H9 (cell line): ENCODE measurements around the gene BAHD1. TPM values are rescaled to one million over a fixed set of nuclear protein-coding genes. Genes with fewer than 3 reads are reported as not detected.

Experiments used
- DNase-seq: peaks from one replicate; pipeline ENCODE4 v3.0.0-alpha.2; 2017
- H2AFZ ChIP-seq: one replicate; pipeline ENCODE4 v1.6.1; 2013; ENCODE audit warnings: mild to moderate bottlenecking, low read length, control low read depth, moderate library complexity
- H2AK5ac ChIP-seq: 2 replicates; pipeline ENCODE4 v1.6.1; 2013; ENCODE audit warnings: low read length, control low read depth, mixed read lengths; ENCODE audit not compliant: insufficient read length
- H2BK120ac ChIP-seq: one replicate; pipeline ENCODE4 v1.6.1; 2013; ENCODE audit warnings: low read depth, mild to moderate bottlenecking, low read length, control low read depth, inconsistent platforms; ENCODE audit not compliant: poor library complexity, severe bottlenecking
- H2BK12ac ChIP-seq: 2 replicates; pipeline ENCODE4 v1.6.1; 2013; ENCODE audit warnings: low read length, control low read depth, mixed read lengths, low read depth; ENCODE audit not compliant: insufficient read length
- H2BK15ac ChIP-seq: 2 replicates; pipeline ENCODE4 v1.6.1; 2013; ENCODE audit warnings: low read depth, low read length, control low read depth
- H2BK20ac ChIP-seq: one replicate; pipeline ENCODE4 v1.6.1; 2013; ENCODE audit warnings: low read depth, mild to moderate bottlenecking, low read length, control low read depth, inconsistent platforms; ENCODE audit not compliant: poor library complexity, severe bottlenecking
- H2BK5ac ChIP-seq: 2 replicates; pipeline ENCODE4 v1.6.1; 2013; ENCODE audit warnings: low read length, control low read depth, mixed read lengths; ENCODE audit not compliant: insufficient read length
- H3K14ac ChIP-seq: 2 replicates; pipeline ENCODE4 v1.6.1; 2013; ENCODE audit warnings: low read length, control low read depth; ENCODE audit not compliant: insufficient read depth
- H3K18ac ChIP-seq: 2 replicates; pipeline ENCODE4 v1.6.1; 2013; ENCODE audit warnings: low read depth, mild to moderate bottlenecking, mixed read lengths, low read length, control low read depth; ENCODE audit not compliant: insufficient read length
- H3K23ac ChIP-seq: 2 replicates; pipeline ENCODE4 v1.6.1; 2013; ENCODE audit warnings: low read length, control low read depth, mixed read lengths, low read depth; ENCODE audit not compliant: insufficient read length
- H3K23me2 ChIP-seq: 2 replicates; pipeline ENCODE4 v1.6.1; 2013; ENCODE audit warnings: low read depth, mild to moderate bottlenecking, mixed read lengths, low read length, control low read depth; ENCODE audit not compliant: insufficient read length, poor library complexity, severe bottlenecking
- H3K27ac ChIP-seq: 2 replicates; pipeline ENCODE4 v1.5.1; 2013; ENCODE audit warnings: low read length, control low read depth, mixed read lengths, low read depth; ENCODE audit not compliant: insufficient read length
- H3K27me3 ChIP-seq: 2 replicates; pipeline ENCODE4 v1.6.1; 2013; ENCODE audit warnings: low read length, control low read depth, inconsistent platforms; ENCODE audit not compliant: insufficient read depth
- H3K4ac ChIP-seq: 2 replicates; pipeline ENCODE4 v1.6.1; 2013; ENCODE audit warnings: low read depth, mild to moderate bottlenecking, control low read depth, inconsistent platforms, low read length, moderate library complexity
- H3K4me1 ChIP-seq: 2 replicates; pipeline ENCODE4 v1.6.1; 2013; ENCODE audit warnings: low read length, control low read depth, inconsistent platforms; ENCODE audit not compliant: insufficient read depth
- H3K4me2 ChIP-seq: 2 replicates; pipeline ENCODE4 v1.6.1; 2013; ENCODE audit warnings: low read length, control low read depth, mixed read lengths; ENCODE audit not compliant: insufficient read length, insufficient read depth
- H3K56ac ChIP-seq: 2 replicates; pipeline ENCODE4 v1.6.1; 2013; ENCODE audit warnings: low read depth, mild to moderate bottlenecking, mixed read lengths, low read length, control low read depth; ENCODE audit not compliant: insufficient read length
- H3K79me1 ChIP-seq: 2 replicates; pipeline ENCODE4 v1.6.1; 2013; ENCODE audit warnings: low read depth, mild to moderate bottlenecking, moderate library complexity, low read length, control low read depth, inconsistent platforms; ENCODE audit not compliant: insufficient read depth, poor library complexity, severe bottlenecking
- H3K79me2 ChIP-seq: 2 replicates; pipeline ENCODE4 v1.6.1; 2013; ENCODE audit warnings: low read length, control low read depth, inconsistent platforms; ENCODE audit not compliant: insufficient read depth
- H3K9ac ChIP-seq: 2 replicates; pipeline ENCODE4 v1.6.1; 2013; ENCODE audit warnings: low read length, control low read depth, mixed read lengths; ENCODE audit not compliant: insufficient read length; ENCODE audit errors: extremely low read depth
- H3K9me3 ChIP-seq: one replicate; pipeline ENCODE4 v1.6.1; 2013; ENCODE audit warnings: low read depth, low read length, inconsistent platforms; ENCODE audit not compliant: control insufficient read depth
- H3T11ph ChIP-seq: one replicate; pipeline ENCODE4 v1.6.1; 2013; ENCODE audit warnings: mild to moderate bottlenecking, low read length, control low read depth, inconsistent platforms
- H4K20me1 ChIP-seq: one replicate; pipeline ENCODE4 v1.6.1; 2013; ENCODE audit not compliant: control insufficient read depth, insufficient read length, insufficient read depth
- H4K5ac ChIP-seq: 2 replicates; pipeline ENCODE4 v1.6.1; 2013; ENCODE audit warnings: low read depth, mild to moderate bottlenecking, mixed read lengths, low read length, control low read depth; ENCODE audit not compliant: insufficient read length
- H4K8ac ChIP-seq: replicated peaks from 2 replicates; pipeline ENCODE4 v1.6.1; 2013; ENCODE audit warnings: low read length, control low read depth, mixed read lengths, low read depth; ENCODE audit not compliant: insufficient read length
- H4K91ac ChIP-seq: 2 replicates; pipeline ENCODE4 v1.6.1; 2013; ENCODE audit warnings: low read depth, mild to moderate bottlenecking, moderate library complexity, mixed read lengths, low read length, control low read depth; ENCODE audit not compliant: insufficient read length
- H3K27ac Mint-ChIP-seq, 3 experiments: 2 replicates in 2 of 3; 3 replicates in 1 of 3; pipeline ENCODE4 v1.8.0; 2020 to 2021; ENCODE audit warnings: mixed read lengths in 3 of 3, mild to moderate bottlenecking in 1 of 3, moderate library complexity in 1 of 3
- H3K27me3 Mint-ChIP-seq: 2 replicates; pipeline ENCODE4 v1.8.0; 2021; ENCODE audit warnings: low read depth, mild to moderate bottlenecking, moderate library complexity, mixed read lengths
- H3K36me3 Mint-ChIP-seq, 3 experiments: 2 replicates in 2 of 3; 3 replicates in 1 of 3; pipeline ENCODE4 v1.8.0; 2020 to 2021; ENCODE audit warnings: low read depth in 3 of 3, mixed read lengths in 3 of 3; ENCODE audit not compliant: insufficient read depth in 1 of 3
- H3K4me1 Mint-ChIP-seq, 2 experiments: 2 replicates each; pipeline ENCODE4 v1.8.0; 2020; ENCODE audit warnings: mixed read lengths in 2 of 2
- H3K4me3 Mint-ChIP-seq, 2 experiments: 2 replicates in 1 of 2; 3 replicates in 1 of 2; pipeline ENCODE4 v1.8.0; 2020 to 2021; ENCODE audit warnings: mild to moderate bottlenecking in 2 of 2, mixed read lengths in 2 of 2, moderate library complexity in 1 of 2
- H3K9me3 Mint-ChIP-seq, 2 experiments: 2 replicates in 1 of 2; 3 replicates in 1 of 2; pipeline ENCODE4 v1.8.0; 2020; ENCODE audit warnings: mild to moderate bottlenecking in 2 of 2, mixed read lengths in 2 of 2, moderate library complexity in 1 of 2
- WGBS: extraction: QIAGEN DNeasy Blood & Tissue Kit; methylation state at CpG from one replicate; pipeline ENCODE4 v1.1.7; 2013; ENCODE audit warnings: missing lambda C conversion rate, low lambda C conversion rate, mixed read lengths; ENCODE audit not compliant: insufficient read length; ENCODE audit errors: extremely low coverage; 5-methylcytosine and 5-hydroxymethylcytosine counted together
- total RNA-seq: library from RNA; stranded (reverse); gene quantifications from 2 replicates; pipeline ENCODE4 v1.2.1, GENCODE V29; 2021
- TF ChIP-seq, protein P1 (sequence below): fragments of 200-600 bp; sonication (generic); conservative IDR thresholded peaks from 3 replicates; pipeline ENCODE4 v1.8.0; 2021; ENCODE audit warnings: antibody characterized with exemption, mild to moderate bottlenecking

Gene BAHD1
- total RNA-seq, 1 experiment from 2014 or later: 54.1 TPM

DNA sequence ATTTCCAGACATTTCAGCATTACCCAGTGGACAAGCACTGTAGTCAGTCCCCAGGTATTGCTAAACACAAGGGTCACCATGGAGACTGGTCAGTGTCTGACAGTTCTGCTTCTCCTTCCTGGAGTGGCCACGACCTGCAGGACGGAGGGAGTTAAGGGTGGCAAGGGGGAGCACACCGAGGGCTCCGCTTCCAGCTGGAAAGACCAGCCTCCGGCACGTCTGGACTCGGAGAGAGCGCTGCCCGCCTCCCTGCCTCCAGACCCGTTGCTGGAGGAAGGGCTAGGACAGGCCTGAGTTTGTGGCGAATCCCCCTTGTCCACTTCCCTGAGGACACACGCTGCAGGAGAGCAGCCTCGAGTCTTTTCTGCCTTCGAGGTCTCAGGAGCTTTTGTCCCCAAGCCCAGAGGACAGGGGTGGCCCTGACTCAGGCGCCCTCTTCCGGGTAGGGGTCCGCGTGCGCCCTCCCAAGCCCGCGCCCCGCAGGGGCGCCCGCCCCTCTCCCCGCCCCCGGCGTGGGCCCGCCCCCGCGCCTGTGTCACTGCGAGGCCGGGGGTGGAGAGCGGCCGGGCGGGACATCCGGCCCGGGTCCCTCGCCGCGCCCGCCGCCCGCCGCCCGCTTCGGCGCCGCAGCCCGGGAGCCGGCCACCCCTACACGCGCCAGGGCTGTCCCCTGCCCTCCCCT lies 29.8 kb downstream of the BAHD1 start, which contains the start of gene CHST14:
Gene CHST14, plus strand, starts transcription at position 562 of the 682 bp plus-strand sequence. CDS start 230 bp downstream, outside the sequence.
- DNase-seq: peak; percentile 74
- H3K14ac ChIP-seq: peak within 1 kb of the TSS; percentile 70
- H2AFZ ChIP-seq: no peak within 1 kb of the TSS
- H3K9me3 Mint-ChIP-seq: no peaks in the 10 kb centered on the region
- H3K79me2 ChIP-seq: no peaks in the 10 kb centered on the region
- H2BK12ac ChIP-seq: no peak within 1 kb of the TSS
- H2AK5ac ChIP-seq: no peak within 1 kb of the TSS
- peak within 1 kb of the TSS; percentile 20 for H3K9ac ChIP-seq
- no peak within 1 kb of the TSS for H4K91ac ChIP-seq
- WGBS: no CpG with 5 or more reads among the region's 52 CpGs
- no peak within 1 kb of the TSS for H3K23ac ChIP-seq
- H2BK15ac ChIP-seq: no peak within 1 kb of the TSS
- H3K18ac ChIP-seq: peak within 1 kb of the TSS; percentile 0
- H3K23me2 ChIP-seq: peaks cover 10% of the 10 kb centered on the region
- H3K27me3 ChIP-seq: no peaks in the 10 kb centered on the region
- no peaks in the 10 kb centered on the region for H3K9me3 ChIP-seq
- H3K27ac Mint-ChIP-seq: peak within 1 kb of the TSS in 2 of 3 experiments; percentile 57 to 93; a peak in 3 of 7 replicates
- H2BK120ac ChIP-seq: no peak within 1 kb of the TSS
- peak within 1 kb of the TSS; percentile 73 for H3K4me2 ChIP-seq
- H2BK5ac ChIP-seq: no peak within 1 kb of the TSS
- H3T11ph ChIP-seq: no peak within 1 kb of the TSS
- no peak within 1 kb of the TSS for H4K8ac ChIP-seq
- H3K4me1 ChIP-seq: no peaks in the 10 kb centered on the region; the same call in 1 of the 2 replicates
- no peak within 1 kb of the TSS for H2BK20ac ChIP-seq
- H3K4ac ChIP-seq: no peak within 1 kb of the TSS
- peaks cover 4% of the 10 kb centered on the region for H4K20me1 ChIP-seq
- H3K79me1 ChIP-seq: no peaks in the 10 kb centered on the region
- no peak within 1 kb of the TSS for H3K56ac ChIP-seq
- H3K27ac ChIP-seq: no peak within 1 kb of the TSS
- peak within 1 kb of the TSS; percentile 77 to 83 for H3K4me3 Mint-ChIP-seq
- no peak within 1 kb of the TSS for H4K5ac ChIP-seq
- H3K27me3 Mint-ChIP-seq: peaks cover 3% of the 10 kb centered on the region
- TF ChIP-seq, protein P1, sequence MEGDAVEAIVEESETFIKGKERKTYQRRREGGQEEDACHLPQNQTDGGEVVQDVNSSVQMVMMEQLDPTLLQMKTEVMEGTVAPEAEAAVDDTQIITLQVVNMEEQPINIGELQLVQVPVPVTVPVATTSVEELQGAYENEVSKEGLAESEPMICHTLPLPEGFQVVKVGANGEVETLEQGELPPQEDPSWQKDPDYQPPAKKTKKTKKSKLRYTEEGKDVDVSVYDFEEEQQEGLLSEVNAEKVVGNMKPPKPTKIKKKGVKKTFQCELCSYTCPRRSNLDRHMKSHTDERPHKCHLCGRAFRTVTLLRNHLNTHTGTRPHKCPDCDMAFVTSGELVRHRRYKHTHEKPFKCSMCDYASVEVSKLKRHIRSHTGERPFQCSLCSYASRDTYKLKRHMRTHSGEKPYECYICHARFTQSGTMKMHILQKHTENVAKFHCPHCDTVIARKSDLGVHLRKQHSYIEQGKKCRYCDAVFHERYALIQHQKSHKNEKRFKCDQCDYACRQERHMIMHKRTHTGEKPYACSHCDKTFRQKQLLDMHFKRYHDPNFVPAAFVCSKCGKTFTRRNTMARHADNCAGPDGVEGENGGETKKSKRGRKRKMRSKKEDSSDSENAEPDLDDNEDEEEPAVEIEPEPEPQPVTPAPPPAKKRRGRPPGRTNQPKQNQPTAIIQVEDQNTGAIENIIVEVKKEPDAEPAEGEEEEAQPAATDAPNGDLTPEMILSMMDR: peak; percentile 13; the same call in 1 of the 3 replicates
- peaks cover 25 to 30% of the 10 kb centered on the region in 2 experiments for H3K4me1 Mint-ChIP-seq
- peaks cover 10 to 19% (median 16%) of the 10 kb centered on the region in 3 experiments; a peak in 6 of 7 replicates for H3K36me3 Mint-ChIP-seq
